ENCODE measurements around the gene ZMYND15.
A peak's percentile ranks its signal among the peaks of the same experiment; 100 is the strongest.
"Not testable (repeated sequence)": the region's sequence is repeated elsewhere in the genome, so short reads cannot be mapped to it uniquely, and the experiment has no call there.

The ZMYND15 gene, protein sequence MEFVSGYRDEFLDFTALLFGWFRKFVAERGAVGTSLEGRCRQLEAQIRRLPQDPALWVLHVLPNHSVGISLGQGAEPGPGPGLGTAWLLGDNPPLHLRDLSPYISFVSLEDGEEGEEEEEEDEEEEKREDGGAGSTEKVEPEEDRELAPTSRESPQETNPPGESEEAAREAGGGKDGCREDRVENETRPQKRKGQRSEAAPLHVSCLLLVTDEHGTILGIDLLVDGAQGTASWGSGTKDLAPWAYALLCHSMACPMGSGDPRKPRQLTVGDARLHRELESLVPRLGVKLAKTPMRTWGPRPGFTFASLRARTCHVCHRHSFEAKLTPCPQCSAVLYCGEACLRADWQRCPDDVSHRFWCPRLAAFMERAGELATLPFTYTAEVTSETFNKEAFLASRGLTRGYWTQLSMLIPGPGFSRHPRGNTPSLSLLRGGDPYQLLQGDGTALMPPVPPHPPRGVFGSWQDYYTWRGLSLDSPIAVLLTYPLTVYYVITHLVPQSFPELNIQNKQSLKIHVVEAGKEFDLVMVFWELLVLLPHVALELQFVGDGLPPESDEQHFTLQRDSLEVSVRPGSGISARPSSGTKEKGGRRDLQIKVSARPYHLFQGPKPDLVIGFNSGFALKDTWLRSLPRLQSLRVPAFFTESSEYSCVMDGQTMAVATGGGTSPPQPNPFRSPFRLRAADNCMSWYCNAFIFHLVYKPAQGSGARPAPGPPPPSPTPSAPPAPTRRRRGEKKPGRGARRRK
- 0.44 to 0.77 (median 0.52) reads per million in 3 donors for total RNA-seq

DNA sequence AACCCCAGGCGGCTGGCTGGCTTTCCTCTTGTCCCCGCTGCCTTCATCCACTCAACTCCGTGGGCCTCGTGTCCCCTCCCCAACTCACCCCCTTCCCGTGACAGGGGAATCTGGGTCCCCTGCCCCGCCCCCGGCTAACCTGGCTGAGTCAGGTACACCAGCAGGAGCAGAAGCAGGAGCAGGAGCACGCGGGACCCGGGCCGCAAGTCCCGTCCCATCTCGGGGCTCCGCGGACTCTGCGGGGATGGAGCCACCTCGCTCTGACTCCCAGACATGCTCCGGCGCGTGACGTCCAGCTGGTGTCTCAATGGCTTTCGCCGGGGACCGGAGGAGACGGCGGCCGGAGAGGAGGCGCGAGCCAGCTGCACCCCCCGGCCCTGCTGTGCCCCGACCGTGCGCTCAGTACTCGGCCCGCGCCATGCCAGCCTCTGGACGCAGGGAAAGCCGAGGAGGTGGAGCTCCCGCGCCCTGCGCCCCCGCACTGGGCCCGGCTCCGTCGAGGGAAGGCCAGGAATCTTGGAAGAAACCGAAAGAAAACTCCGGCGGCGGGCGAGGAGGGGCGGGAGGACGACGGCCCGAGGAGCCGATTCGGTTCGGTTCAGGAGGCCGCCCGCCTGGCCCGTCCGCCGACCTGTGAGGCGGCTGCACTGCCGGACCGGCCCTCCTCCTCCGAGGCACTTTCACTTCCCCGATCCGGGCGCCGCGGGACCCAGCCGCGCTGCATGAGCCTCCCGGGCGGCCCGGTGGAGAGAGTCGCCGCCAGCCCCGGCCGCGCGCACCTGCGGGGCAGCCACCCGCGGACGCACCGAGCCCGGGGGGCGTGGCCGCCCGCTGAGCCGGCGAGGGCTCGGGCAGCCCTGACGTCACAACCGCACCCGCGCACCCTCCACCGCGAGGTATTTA, at the start of gene ZMYND15, which contains the start of gene CXCL16:
Gene ZMYND15, plus strand, starts transcription at position 712 of the 903 bp plus-strand sequence. CDS start 716 bp downstream, outside the sequence.
Gene CXCL16, minus strand, starts transcription at position 807 of the 903 bp plus-strand sequence. Its CDS starts 589 bp downstream, at position 218.
- Histone ChIP-seq H3K27me3 (replicated peaks; ENCODE audit: control insufficient read depth, insufficient read depth, low read length, poor library complexity, severe bottlenecking) (peaks cover 4% of the 10 kb centered on the region), H3K9me3 (ENCODE audit: control insufficient read depth, low read length) (no peaks in the 10 kb centered on the region), H3K4me1 (ENCODE audit: control insufficient read depth, insufficient read depth, low read length, poor library complexity, severe bottlenecking) (peaks cover 5% of the 10 kb centered on the region), H3K4me3 (ENCODE audit: insufficient read depth, low read depth, low read length, poor library complexity, severe bottlenecking) (peak within 1 kb of the TSS; percentile 84), H3K27ac (ENCODE audit: insufficient read depth, low read length, poor library complexity, severe bottlenecking) (peak within 1 kb of the TSS; percentile 48), H3K36me3 (ENCODE audit: control insufficient read depth, insufficient read depth, low read length) (no peaks in the 10 kb centered on the region)
- peak; percentile 54 to 65 (median 61) for DNase-seq

DNA sequence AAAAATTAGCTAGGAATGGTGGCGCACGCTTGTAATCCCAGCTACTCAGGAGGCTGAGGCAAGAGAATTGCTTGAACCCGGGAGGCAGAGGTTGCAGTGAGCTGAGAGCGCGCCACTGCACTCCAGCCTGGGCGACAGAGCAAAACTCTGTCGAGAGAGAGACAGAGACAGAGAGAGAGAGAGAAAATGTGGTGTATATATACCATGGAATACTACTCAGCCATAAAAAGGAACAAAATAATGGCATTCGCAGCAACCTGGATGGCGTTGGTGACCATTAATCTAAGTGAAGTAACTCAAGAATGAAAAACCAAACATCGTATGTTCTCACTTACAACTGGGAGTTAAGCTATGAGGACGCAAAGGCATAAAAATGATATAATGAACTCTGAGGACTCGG, 49.8 kb upstream of the ZMYND15 start:
- not testable (repeated sequence) for H3K27me3 ChIP-seq (replicated peaks; ENCODE audit: control insufficient read depth, insufficient read depth, low read length, poor library complexity, severe bottlenecking); H3K4me1 ChIP-seq (ENCODE audit: control insufficient read depth, insufficient read depth, low read length, poor library complexity, severe bottlenecking); H3K9me3 ChIP-seq (ENCODE audit: control insufficient read depth, low read length); H3K27ac ChIP-seq (ENCODE audit: insufficient read depth, low read length, poor library complexity, severe bottlenecking); DNase-seq; H3K4me3 ChIP-seq (ENCODE audit: insufficient read depth, low read depth, low read length, poor library complexity, severe bottlenecking)
- peaks cover 29% of the 10 kb centered on the region for H3K36me3 ChIP-seq (ENCODE audit: control insufficient read depth, insufficient read depth, low read length)

DNA sequence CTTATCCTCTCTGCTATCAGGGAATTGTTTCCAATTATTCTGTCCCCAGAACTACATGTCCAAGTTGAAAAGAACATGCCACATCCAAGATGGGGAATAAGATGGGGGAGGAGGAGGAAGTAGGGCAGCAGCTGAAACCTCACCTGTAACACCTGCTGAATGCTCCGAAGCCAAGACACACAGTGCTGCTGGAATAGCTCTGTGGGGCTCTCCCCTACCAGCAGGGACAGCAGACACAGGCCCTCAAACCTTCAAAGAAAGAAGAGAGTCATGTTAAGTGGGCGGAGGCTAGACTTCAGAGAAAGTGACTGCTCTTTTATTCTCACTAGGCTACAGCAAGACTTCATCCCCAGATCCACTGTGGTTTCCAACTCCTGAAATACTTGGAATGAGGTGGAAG, 48.9 kb upstream of the ZMYND15 start:
- DNase-seq = no peak
- Histone ChIP-seq H3K4me3 (ENCODE audit: insufficient read depth, low read depth, low read length, poor library complexity, severe bottlenecking) (no peak overlapping the region), H3K27ac (ENCODE audit: insufficient read depth, low read length, poor library complexity, severe bottlenecking) (no peak overlapping the region), H3K36me3 (ENCODE audit: control insufficient read depth, insufficient read depth, low read length) (peaks cover 26% of the 10 kb centered on the region), H3K9me3 (ENCODE audit: control insufficient read depth, low read length) (no peaks in the 10 kb centered on the region), H3K4me1 (ENCODE audit: control insufficient read depth, insufficient read depth, low read length, poor library complexity, severe bottlenecking) (peaks cover 1% of the 10 kb centered on the region), H3K27me3 (replicated peaks; ENCODE audit: control insufficient read depth, insufficient read depth, low read length, poor library complexity, severe bottlenecking) (no peaks in the 10 kb centered on the region)

DNA sequence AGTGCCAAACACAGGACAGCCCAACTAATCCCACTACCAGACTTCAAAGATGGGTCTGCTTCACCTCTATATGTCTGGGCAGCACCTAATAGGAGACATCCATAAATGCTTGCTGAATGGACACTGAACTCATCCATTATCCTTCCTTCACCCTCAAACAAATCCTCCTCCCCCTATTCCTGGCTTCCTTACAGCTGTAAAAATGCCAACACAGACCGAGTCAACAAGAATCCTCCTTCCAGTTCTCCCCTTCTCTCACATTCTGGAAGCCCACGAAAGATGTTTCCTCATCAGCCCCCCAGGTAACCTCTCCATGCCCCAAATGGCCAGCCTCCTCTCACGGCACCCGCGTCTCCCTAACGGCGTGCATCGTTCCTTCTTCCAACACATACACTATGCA, 47.9 kb upstream of the ZMYND15 start:
- peaks cover 9% of the 10 kb centered on the region for H3K4me1 ChIP-seq (ENCODE audit: control insufficient read depth, insufficient read depth, low read length, poor library complexity, severe bottlenecking)

DNA sequence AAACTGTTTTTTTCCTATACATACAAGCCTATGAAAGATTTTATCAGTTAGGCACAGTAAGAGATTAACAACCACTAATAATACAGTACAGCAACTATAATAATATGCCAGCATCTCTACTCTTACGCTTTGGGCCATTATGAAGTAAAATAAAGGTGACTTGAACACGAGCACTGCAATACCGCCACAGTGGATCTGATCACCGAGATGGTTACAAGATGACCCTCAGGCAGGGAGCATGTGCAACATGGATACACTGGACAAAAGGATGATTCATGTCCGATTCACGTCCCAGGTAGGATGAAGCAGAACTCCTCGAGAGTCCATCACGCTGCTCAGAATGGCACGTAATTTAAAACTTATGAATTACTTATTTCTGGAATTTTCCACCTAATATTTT, 46.2 kb upstream of the ZMYND15 start:
- no peak overlapping the region for H3K27ac ChIP-seq (ENCODE audit: insufficient read depth, low read length, poor library complexity, severe bottlenecking)
- H3K4me3 ChIP-seq (ENCODE audit: insufficient read depth, low read depth, low read length, poor library complexity, severe bottlenecking) = no peak overlapping the region
- no peak for DNase-seq
- H3K27me3 ChIP-seq (replicated peaks; ENCODE audit: control insufficient read depth, insufficient read depth, low read length, poor library complexity, severe bottlenecking) = no peaks in the 10 kb centered on the region
- H3K9me3 ChIP-seq (ENCODE audit: control insufficient read depth, low read length) = no peaks in the 10 kb centered on the region
- H3K36me3 ChIP-seq (ENCODE audit: control insufficient read depth, insufficient read depth, low read length) = peaks cover 14% of the 10 kb centered on the region
- H3K4me1 ChIP-seq (ENCODE audit: control insufficient read depth, insufficient read depth, low read length, poor library complexity, severe bottlenecking) = peaks cover 10% of the 10 kb centered on the region

More for the DNA sequence above, 47.9 kb upstream of the ZMYND15 start:
- DNase-seq = no peak
- Histone ChIP-seq H3K4me3 (ENCODE audit: insufficient read depth, low read depth, low read length, poor library complexity, severe bottlenecking) (no peak overlapping the region), H3K36me3 (ENCODE audit: control insufficient read depth, insufficient read depth, low read length) (peaks cover 23% of the 10 kb centered on the region), H3K27ac (ENCODE audit: insufficient read depth, low read length, poor library complexity, severe bottlenecking) (no peak overlapping the region), H3K9me3 (ENCODE audit: control insufficient read depth, low read length) (no peaks in the 10 kb centered on the region), H3K27me3 (replicated peaks; ENCODE audit: control insufficient read depth, insufficient read depth, low read length, poor library complexity, severe bottlenecking) (no peaks in the 10 kb centered on the region)

DNA sequence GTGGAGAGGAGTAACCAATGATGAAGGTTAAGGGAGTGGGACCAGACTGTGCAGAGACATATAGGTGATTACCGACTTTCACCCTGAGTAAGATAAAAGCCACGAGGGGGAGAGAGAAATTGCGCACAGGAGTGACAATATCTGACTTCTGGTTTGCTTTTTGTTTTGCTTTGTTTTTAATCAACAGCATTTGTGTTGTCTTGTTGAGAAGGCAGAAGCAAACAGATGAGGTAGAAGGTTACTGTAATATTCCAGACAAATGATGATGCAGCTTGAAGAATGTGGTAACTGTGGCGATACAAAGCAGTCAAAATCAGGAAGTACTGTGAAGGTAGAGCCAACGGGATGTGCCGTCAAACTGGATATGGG, 43.2 kb upstream of the ZMYND15 start:
- Histone ChIP-seq H3K4me3 (ENCODE audit: insufficient read depth, low read depth, low read length, poor library complexity, severe bottlenecking) (peak overlapping the region; percentile 17), H3K4me1 (ENCODE audit: control insufficient read depth, insufficient read depth, low read length, poor library complexity, severe bottlenecking) (peaks cover 10% of the 10 kb centered on the region)
- no peak for DNase-seq

DNA sequence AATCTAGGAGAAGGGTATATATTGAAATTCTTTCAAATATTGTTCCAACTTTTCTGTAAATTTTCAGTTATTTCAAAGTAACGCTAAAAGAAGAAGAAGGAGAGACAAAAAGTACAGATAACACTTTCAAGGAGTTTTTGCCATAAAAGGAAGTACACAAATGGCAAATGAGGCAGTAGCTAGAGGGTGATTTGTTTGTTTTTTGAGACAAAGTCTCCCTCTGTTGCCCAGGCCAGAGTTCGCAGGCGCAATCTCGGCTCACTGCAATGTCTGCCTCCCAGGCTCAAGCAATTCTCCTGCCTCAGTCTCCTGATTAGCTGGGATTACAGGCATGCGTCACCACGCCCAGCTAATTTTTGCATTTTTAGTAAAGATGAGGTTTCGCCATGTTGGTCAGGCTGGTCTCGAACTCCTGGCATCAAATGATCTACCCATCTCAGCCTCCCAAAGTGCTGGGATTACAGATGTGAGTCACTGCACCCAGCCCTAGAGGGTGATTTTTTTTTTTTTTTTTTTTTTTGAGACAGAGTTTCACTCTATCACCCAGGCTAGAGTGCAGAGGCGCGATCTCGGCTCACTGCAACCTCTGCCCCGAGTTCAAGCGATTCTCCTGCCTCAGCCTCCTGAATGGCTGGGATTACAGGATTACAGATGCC, 40.1 kb upstream of the ZMYND15 start:
- not testable (repeated sequence) for H3K36me3 ChIP-seq (ENCODE audit: control insufficient read depth, insufficient read depth, low read length); H3K9me3 ChIP-seq (ENCODE audit: control insufficient read depth, low read length); H3K27me3 ChIP-seq (replicated peaks; ENCODE audit: control insufficient read depth, insufficient read depth, low read length, poor library complexity, severe bottlenecking); DNase-seq; H3K27ac ChIP-seq (ENCODE audit: insufficient read depth, low read length, poor library complexity, severe bottlenecking); H3K4me3 ChIP-seq (ENCODE audit: insufficient read depth, low read depth, low read length, poor library complexity, severe bottlenecking)
- peaks cover 23% of the 10 kb centered on the region for H3K4me1 ChIP-seq (ENCODE audit: control insufficient read depth, insufficient read depth, low read length, poor library complexity, severe bottlenecking)

More for the DNA sequence above, 43.2 kb upstream of the ZMYND15 start:
- H3K36me3 ChIP-seq (ENCODE audit: control insufficient read depth, insufficient read depth, low read length) = no peaks in the 10 kb centered on the region
- H3K27ac ChIP-seq (ENCODE audit: insufficient read depth, low read length, poor library complexity, severe bottlenecking) = peak overlapping the region; percentile 58
- no peaks in the 10 kb centered on the region for H3K9me3 ChIP-seq (ENCODE audit: control insufficient read depth, low read length)
- H3K27me3 ChIP-seq (replicated peaks; ENCODE audit: control insufficient read depth, insufficient read depth, low read length, poor library complexity, severe bottlenecking) = no peaks in the 10 kb centered on the region

DNA sequence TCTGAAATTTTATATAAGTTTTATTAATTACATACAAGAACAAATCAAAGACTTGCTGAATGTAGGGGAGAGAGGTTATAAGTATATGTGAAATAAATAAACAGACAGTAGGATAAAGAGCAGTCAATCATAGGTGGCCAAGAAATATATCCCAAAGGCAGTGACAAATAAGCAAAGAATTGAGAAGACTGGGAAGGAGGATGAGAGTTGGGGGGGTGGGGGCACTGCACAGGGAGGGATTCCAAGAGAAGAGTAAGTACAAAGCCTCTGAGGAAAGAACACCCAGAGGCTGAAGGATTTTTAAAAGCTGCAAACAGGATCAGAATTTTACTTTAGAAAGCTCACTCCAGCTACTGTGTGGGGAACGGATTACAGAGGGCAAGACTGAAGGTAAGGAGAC, 38.5 kb upstream of the ZMYND15 start:
- Histone ChIP-seq H3K9me3 (ENCODE audit: control insufficient read depth, low read length) (no peaks in the 10 kb centered on the region), H3K36me3 (ENCODE audit: control insufficient read depth, insufficient read depth, low read length) (no peaks in the 10 kb centered on the region), H3K27me3 (replicated peaks; ENCODE audit: control insufficient read depth, insufficient read depth, low read length, poor library complexity, severe bottlenecking) (no peaks in the 10 kb centered on the region), H3K4me3 (ENCODE audit: insufficient read depth, low read depth, low read length, poor library complexity, severe bottlenecking) (no peak overlapping the region), H3K4me1 (ENCODE audit: control insufficient read depth, insufficient read depth, low read length, poor library complexity, severe bottlenecking) (peaks cover 19% of the 10 kb centered on the region), H3K27ac (ENCODE audit: insufficient read depth, low read length, poor library complexity, severe bottlenecking) (peak overlapping the region; percentile 12)
- DNase-seq = no peak

DNA sequence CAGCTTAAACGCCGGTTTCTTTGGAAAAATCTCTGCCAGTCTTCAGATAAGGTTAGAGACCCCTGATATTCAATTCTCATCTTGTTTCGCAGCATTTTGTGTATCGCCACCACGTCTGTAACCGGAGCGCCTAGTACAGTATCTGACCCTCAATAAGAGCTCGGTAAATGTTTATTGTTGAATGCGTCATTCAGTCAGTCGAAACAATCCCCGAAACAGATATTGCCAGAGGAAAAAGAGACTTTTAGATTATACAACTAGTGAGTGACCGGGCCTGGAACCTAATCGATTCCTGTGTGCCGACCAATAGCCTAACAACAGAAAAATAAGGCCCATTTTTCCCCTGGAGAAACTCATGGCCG, 36.3 kb upstream of the ZMYND15 start:
- Histone ChIP-seq H3K27me3 (replicated peaks; ENCODE audit: control insufficient read depth, insufficient read depth, low read length, poor library complexity, severe bottlenecking) (no peaks in the 10 kb centered on the region), H3K9me3 (ENCODE audit: control insufficient read depth, low read length) (no peaks in the 10 kb centered on the region), H3K27ac (ENCODE audit: insufficient read depth, low read length, poor library complexity, severe bottlenecking) (peak overlapping the region; percentile 87), H3K4me1 (ENCODE audit: control insufficient read depth, insufficient read depth, low read length, poor library complexity, severe bottlenecking) (peaks cover 14% of the 10 kb centered on the region), H3K36me3 (ENCODE audit: control insufficient read depth, insufficient read depth, low read length) (no peaks in the 10 kb centered on the region), H3K4me3 (ENCODE audit: insufficient read depth, low read depth, low read length, poor library complexity, severe bottlenecking) (peak overlapping the region; percentile 80)
- no peak for DNase-seq
